ENCODE measurements around the gene CLK4. TPM values are rescaled to one million over a fixed set of nuclear protein-coding genes. Genes with fewer than 3 reads are reported as not detected.

CLK4 gene
- total RNA-seq, 1 donor from 2014 or later = 31.9 TPM

- Histone ChIP-seq H3K27ac (no peak overlapping the region), H3K9me3 (no peaks in the 10 kb centered on the region), H3K36me3 (peaks cover 0 to 22% of the 10 kb centered on the region in 2 donors), H3K4me1 (peaks cover 1% of the 10 kb centered on the region), H3K27me3 (no peaks in the 10 kb centered on the region), H3K4me3 (no peak overlapping the region)
- intact Hi-C loops (cut with DNase I) = no loop called here
- DNase-seq (ENCODE audit: extremely low spot score in 2 of 2) = no peak
- TF ChIP-seq CTCF (IDR thresholded peaks at IDR 0.05) (no peak), POLR2A (IDR thresholded peaks at IDR 0.05) (no peak), POLR2AphosphoS5 (IDR thresholded peaks at IDR 0.05; ENCODE audit: insufficient read depth in 1 of 2, low read depth in 1 of 2) (no peak)
Measured at GRCh38 chr5:178595750-178596149, 31.1 kb downstream of the CLK4 start.

- Histone ChIP-seq H3K27ac (no peak overlapping the region), H3K9me3 (no peaks in the 10 kb centered on the region), H3K4me1 (peaks cover 7% of the 10 kb centered on the region), H3K27me3 (no peaks in the 10 kb centered on the region), H3K4me3 (no peak overlapping the region), H3K36me3 (peaks cover 0 to 21% of the 10 kb centered on the region in 2 donors)
- no peak for DNase-seq (ENCODE audit: extremely low spot score in 2 of 2)
- intact Hi-C loops (cut with DNase I) = no loop called here
- no peak for TF ChIP-seq POLR2AphosphoS5 (IDR thresholded peaks at IDR 0.05; ENCODE audit: insufficient read depth in 1 of 2, low read depth in 1 of 2)
- TF ChIP-seq POLR2A (IDR thresholded peaks at IDR 0.05) = no peak
- TF ChIP-seq CTCF (IDR thresholded peaks at IDR 0.05) = no peak
Measured at GRCh38 chr5:178595150-178595549, 31.7 kb downstream of the CLK4 start.

GRCh38 chr5:178590924-178591423 is 35.9 kb downstream of the CLK4 start:
- Histone ChIP-seq H3K4me3 (peak overlapping the region; percentile 46 to 50), H3K4me1 (peaks cover 25% of the 10 kb centered on the region), H3K36me3 (no peaks in the 10 kb centered on the region), H3K27ac (no peak overlapping the region), H3K27me3 (no peaks in the 10 kb centered on the region), H3K9me3 (no peaks in the 10 kb centered on the region)
- no peak for DNase-seq (ENCODE audit: extremely low spot score in 2 of 2)
- TF ChIP-seq POLR2A (IDR thresholded peaks at IDR 0.05) (no peak), POLR2AphosphoS5 (IDR thresholded peaks at IDR 0.05; ENCODE audit: insufficient read depth in 1 of 2, low read depth in 1 of 2) (no peak), CTCF (IDR thresholded peaks at IDR 0.05) (no peak)
- intact Hi-C loops (cut with DNase I) = no loop called here

GRCh38 chr5:178590141-178590923 is 36.5 kb downstream of the CLK4 start, which contains the start of gene COL23A1:
TSS of gene COL23A1 (minus strand) at chr5:178590393.
- no peak for DNase-seq (ENCODE audit: extremely low spot score in 2 of 2)
- TF ChIP-seq CTCF (IDR thresholded peaks at IDR 0.05) (peak in 1 of 3 experiments; percentile 46), POLR2A (IDR thresholded peaks at IDR 0.05) (no peak)
- intact Hi-C loops (cut with DNase I) = no loop called here
- no peaks in the 10 kb centered on the region for H3K9me3 ChIP-seq
- no peaks in the 10 kb centered on the region for H3K27me3 ChIP-seq
- peaks cover 25% of the 10 kb centered on the region for H3K4me1 ChIP-seq
- no peaks in the 10 kb centered on the region for H3K36me3 ChIP-seq
- H3K4me3 ChIP-seq = peak within 1 kb of the TSS; percentile 46 to 50
- peak within 1 kb of the TSS; percentile 26 for H3K27ac ChIP-seq

All from vagina (tissue), 2 donors.